ENCODE results near the gene ZFX. TPM values are rescaled to one million over a fixed set of nuclear protein-coding genes. Genes with fewer than 3 reads are reported as not detected.

Gene ZFX
- 14.4 and 18.5 TPM in 2 replicates for total RNA-seq

DNA sequence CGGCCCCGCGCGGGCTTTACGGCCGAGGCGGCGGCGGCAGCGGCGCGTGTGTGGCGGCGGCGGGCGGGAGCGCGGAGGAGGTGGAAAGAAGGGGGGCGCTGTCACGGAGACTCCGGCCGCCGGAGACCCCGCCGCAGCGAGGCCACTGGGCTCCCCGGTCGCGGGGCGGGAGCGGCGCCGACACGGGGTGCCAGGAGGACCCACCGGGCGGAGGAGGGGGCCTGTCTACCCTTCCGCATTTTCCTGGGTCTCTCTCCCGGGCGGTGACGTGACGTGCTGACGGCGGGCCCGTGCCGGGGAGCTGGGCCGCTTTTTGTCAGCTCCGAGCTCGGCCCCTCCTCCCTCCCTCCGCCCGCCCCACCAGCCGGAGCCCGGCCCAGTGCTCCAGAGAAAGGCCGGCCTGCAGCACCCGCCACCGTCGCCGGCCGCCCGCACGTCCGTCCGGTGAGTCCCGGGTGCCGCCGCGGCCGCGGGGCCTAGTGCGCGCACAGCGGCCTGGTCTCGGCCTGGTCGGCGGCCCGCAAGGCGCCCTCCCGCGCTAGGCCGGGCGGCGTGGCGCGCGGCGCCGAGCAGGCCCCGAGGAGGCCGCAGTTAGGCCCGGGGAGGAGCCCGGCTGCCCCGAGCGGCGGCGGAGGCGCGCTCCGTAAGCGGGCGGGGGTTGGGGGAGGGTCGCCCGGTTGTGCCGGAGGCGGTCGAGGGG is at the start of gene ZFX:
Gene ZFX, plus strand, starts transcription at position 379 of the 700 bp plus-strand sequence. CDS start 23,014 bp downstream, outside the sequence.

Other genes with a start within 250 kb of the ZFX start
- gene APOO, start 241.8 kb upstream of the ZFX start, total RNA-seq, result 20.5 and 23.0 TPM in 2 replicates
- gene CXorf58, start 241.7 kb upstream of the ZFX start, total RNA-seq, result not detected in 2 replicates
- gene KLHL15, start 122.5 kb upstream of the ZFX start, total RNA-seq, result 2.4 and 3.4 TPM in 2 replicates
- gene EIF2S3, start 94.8 kb upstream of the ZFX start, total RNA-seq, result 131 and 139 TPM in 2 replicates
- not detected in 2 replicates for gene SUPT20HL2, start 164.3 kb downstream of the ZFX start, total RNA-seq
- not detected in 2 replicates for gene SUPT20HL1, start 210.9 kb downstream of the ZFX start, total RNA-seq